Neural cell (in vitro differentiated cells): ENCODE measurements around the gene PRKAR1A. TPM values are rescaled to one million over a fixed set of nuclear protein-coding genes. Genes with fewer than 3 reads are reported as not detected.
A peak's percentile ranks its signal among the peaks of the same experiment; 100 is the strongest.

Experiments used
- H2AFZ ChIP-seq: fragments of 200-600, 300-800 bp; sonication (generic), shearing (Covaris generic); 2 replicates; pipeline ENCODE4 v1.6.0; 2014; ENCODE audit warnings: low read depth, mild to moderate bottlenecking, antibody characterized with exemption, low read length, moderate library complexity
- H3F3A ChIP-seq: fragments of 200-600 bp; shearing (Covaris generic); 2 replicates; pipeline ENCODE4 v1.6.1; 2016; ENCODE audit warnings: mild to moderate bottlenecking, moderate library complexity, mixed read lengths, antibody characterized with exemption, low read length; ENCODE audit not compliant: insufficient read depth, poor library complexity, severe bottlenecking
- H3K27ac ChIP-seq: fragments of 200-600, 300-800 bp; sonication (generic), shearing (Covaris generic); 2 replicates; pipeline ENCODE4 v1.5.1; 2014; ENCODE audit warnings: mild to moderate bottlenecking, low read length, moderate library complexity
- H3K27me3 ChIP-seq: fragments of 300-800, 200-600 bp; sonication (generic), shearing (Covaris generic); 2 replicates; pipeline ENCODE4 v1.6.0; 2014; ENCODE audit warnings: mild to moderate bottlenecking, low read depth, low read length, moderate library complexity; ENCODE audit not compliant: insufficient read depth
- H3K36me3 ChIP-seq: fragments of 300-800, 200-600 bp; sonication (generic), shearing (Covaris generic); 2 replicates; pipeline ENCODE4 v1.5.1; 2014; ENCODE audit warnings: mild to moderate bottlenecking, antibody characterized with exemption, low read length, moderate library complexity; ENCODE audit not compliant: insufficient read depth
- H3K4me2 ChIP-seq: fragments of 300-800, 200-600 bp; sonication (generic), shearing (Covaris generic); 2 replicates; pipeline ENCODE4 v1.6.0; 2014; ENCODE audit warnings: mild to moderate bottlenecking, low read length
- H3K4me3 ChIP-seq: fragments of 300-800, 200-600 bp; sonication (generic), shearing (Covaris generic); 2 replicates; pipeline ENCODE4 v1.5.1; 2014; ENCODE audit warnings: mild to moderate bottlenecking, low read length, moderate library complexity
- H3K79me2 ChIP-seq: fragments of 200-600 bp; shearing (Covaris generic); replicated peaks from 2 replicates; pipeline ENCODE4 v1.6.0; 2014; ENCODE audit warnings: mild to moderate bottlenecking, low read length, moderate library complexity; ENCODE audit not compliant: insufficient read depth
- H3K9ac ChIP-seq: fragments of 300-800, 200-600 bp; sonication (generic), shearing (Covaris generic); 2 replicates; pipeline ENCODE4 v1.6.1; 2016; ENCODE audit warnings: mild to moderate bottlenecking, low read length, mixed read lengths
- H3K9me2 ChIP-seq: fragments of 200-600 bp; shearing (Covaris generic); 2 replicates; pipeline ENCODE4 v1.6.1; 2016; ENCODE audit warnings: mild to moderate bottlenecking, low read length, mixed read lengths; ENCODE audit not compliant: insufficient read depth
- H3K9me3 ChIP-seq: fragments of 200-600, 300-800 bp; sonication (generic), shearing (Covaris generic); 2 replicates; pipeline ENCODE4 v1.6.1; 2016; ENCODE audit warnings: mild to moderate bottlenecking, mixed run types, low read length, moderate library complexity, mixed read lengths
- H4K20me1 ChIP-seq: fragments of 200-600 bp; shearing (Covaris generic); 2 replicates; pipeline ENCODE4 v1.6.1; 2016; ENCODE audit warnings: mild to moderate bottlenecking, mixed run types; ENCODE audit not compliant: insufficient read depth
- EP300 ChIP-seq: fragments of 450-650 bp; conservative IDR thresholded peaks from 2 replicates; pipeline ENCODE4 v1.6.1; 2014; ENCODE audit warnings: antibody characterized with exemption, mild to moderate bottlenecking, moderate library complexity; ENCODE audit not compliant: poor library complexity, severe bottlenecking
- EZH2 ChIP-seq: fragments of 200-600, 300-800 bp; shearing (Covaris generic), sonication (generic); IDR thresholded peaks from 2 replicates; pipeline ENCODE4 v1.6.1; 2014; ENCODE audit warnings: antibody characterized with exemption, low read length, borderline replicate concordance, mild to moderate bottlenecking; ENCODE audit not compliant: insufficient read depth, poor library complexity, severe bottlenecking
- MXI1 ChIP-seq: fragments of 450-650 bp; conservative IDR thresholded peaks from 2 replicates; pipeline ENCODE4 v1.6.1; 2014; ENCODE audit warnings: antibody characterized with exemption, mild to moderate bottlenecking; ENCODE audit not compliant: poor library complexity, severe bottlenecking
- POLR2AphosphoS5 ChIP-seq: IDR thresholded peaks from 2 replicates; pipeline ENCODE4 v1.6.1; 2012
- RAD21 ChIP-seq: fragments of 450-650 bp; conservative IDR thresholded peaks from 2 replicates; pipeline ENCODE4 v1.6.1; 2014; ENCODE audit warnings: antibody characterized with exemption, mild to moderate bottlenecking, moderate library complexity
- REST ChIP-seq: IDR thresholded peaks from 2 replicates; pipeline ENCODE4 v1.6.1; 2012; ENCODE audit warnings: borderline replicate concordance
- SMC3 ChIP-seq: fragments of 450-650 bp; conservative IDR thresholded peaks from 2 replicates; pipeline ENCODE4 v1.6.1; 2014; ENCODE audit warnings: antibody characterized with exemption, mild to moderate bottlenecking, moderate library complexity; ENCODE audit not compliant: poor library complexity
- TAF1 ChIP-seq: IDR thresholded peaks from 2 replicates; pipeline ENCODE4 v1.6.1; 2012; ENCODE audit warnings: low read depth
- polyA plus RNA-seq: library from polyadenylated mRNA; depleted of rRNA; stranded (reverse); fragments of >200 nt; gene quantifications from 2 replicates; pipeline ENCODE4 v1.2.3, GENCODE V29; 2014
- TF ChIP-seq, protein P1 (sequence below): fragments of 450-650 bp; IDR thresholded peaks from 2 replicates; pipeline ENCODE4 v1.5.1; 2014; ENCODE audit warnings: antibody characterized with exemption, mild to moderate bottlenecking, moderate library complexity; ENCODE audit not compliant: poor library complexity, severe bottlenecking

PRKAR1A gene
- polyA plus RNA-seq, 1 donor from 2014 or later: 539 TPM

DNA sequence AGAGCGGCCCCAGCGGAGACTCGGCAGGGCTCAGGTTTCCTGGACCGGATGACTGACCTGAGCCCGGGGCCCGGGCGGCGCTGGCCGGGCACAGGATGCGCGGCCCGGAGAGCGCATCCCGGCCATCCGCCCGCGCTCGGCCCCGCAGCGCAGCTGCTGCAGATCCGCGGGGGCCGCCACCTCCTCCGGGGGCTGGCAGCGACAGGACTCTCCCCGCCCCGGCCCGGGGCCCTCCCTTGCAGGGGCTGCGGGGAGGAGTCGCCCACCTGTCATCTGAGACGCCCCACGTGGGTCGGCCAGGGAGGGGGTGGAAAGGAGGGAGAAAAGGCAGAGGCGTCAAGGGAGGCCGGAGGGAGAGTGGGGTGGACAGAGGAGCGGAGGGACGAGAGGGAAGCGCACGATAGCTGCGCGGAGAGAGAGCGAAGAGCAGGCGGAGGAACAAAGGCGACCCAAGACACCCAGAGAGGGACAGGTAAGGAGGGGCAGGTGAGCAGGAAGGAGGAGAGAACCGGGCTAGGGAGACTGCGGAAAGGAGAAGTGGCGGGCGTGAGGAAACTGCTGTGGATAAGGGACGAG, 471 bp upstream of the PRKAR1A start:
- Histone ChIP-seq H3F3A (no peaks in the 10 kb centered on the region), H3K9me2 (no peaks in the 10 kb centered on the region), H3K9me3 (no peaks in the 10 kb centered on the region), H2AFZ (peak overlapping the region; percentile 86), H3K79me2 (peaks cover 43% of the 10 kb centered on the region), H4K20me1 (peaks cover 18% of the 10 kb centered on the region), H3K36me3 (peaks cover 2% of the 10 kb centered on the region), H3K9ac (peak overlapping the region; percentile 99), H3K4me2 (peak overlapping the region; percentile 87), H3K27me3 (no peaks in the 10 kb centered on the region), H3K4me3 (peak overlapping the region; percentile 93), H3K27ac (peak overlapping the region; percentile 100)
- TF ChIP-seq SMC3 (peak; percentile 9), RAD21 (no peak), EZH2 (no peak), EP300 (peak; percentile 70), REST (peak; percentile 86), MXI1 (peak; percentile 64), POLR2AphosphoS5 (peak; percentile 76), TAF1 (peak; percentile 73)
- TF ChIP-seq, protein P1, sequence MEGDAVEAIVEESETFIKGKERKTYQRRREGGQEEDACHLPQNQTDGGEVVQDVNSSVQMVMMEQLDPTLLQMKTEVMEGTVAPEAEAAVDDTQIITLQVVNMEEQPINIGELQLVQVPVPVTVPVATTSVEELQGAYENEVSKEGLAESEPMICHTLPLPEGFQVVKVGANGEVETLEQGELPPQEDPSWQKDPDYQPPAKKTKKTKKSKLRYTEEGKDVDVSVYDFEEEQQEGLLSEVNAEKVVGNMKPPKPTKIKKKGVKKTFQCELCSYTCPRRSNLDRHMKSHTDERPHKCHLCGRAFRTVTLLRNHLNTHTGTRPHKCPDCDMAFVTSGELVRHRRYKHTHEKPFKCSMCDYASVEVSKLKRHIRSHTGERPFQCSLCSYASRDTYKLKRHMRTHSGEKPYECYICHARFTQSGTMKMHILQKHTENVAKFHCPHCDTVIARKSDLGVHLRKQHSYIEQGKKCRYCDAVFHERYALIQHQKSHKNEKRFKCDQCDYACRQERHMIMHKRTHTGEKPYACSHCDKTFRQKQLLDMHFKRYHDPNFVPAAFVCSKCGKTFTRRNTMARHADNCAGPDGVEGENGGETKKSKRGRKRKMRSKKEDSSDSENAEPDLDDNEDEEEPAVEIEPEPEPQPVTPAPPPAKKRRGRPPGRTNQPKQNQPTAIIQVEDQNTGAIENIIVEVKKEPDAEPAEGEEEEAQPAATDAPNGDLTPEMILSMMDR: peak; percentile 25

DNA sequence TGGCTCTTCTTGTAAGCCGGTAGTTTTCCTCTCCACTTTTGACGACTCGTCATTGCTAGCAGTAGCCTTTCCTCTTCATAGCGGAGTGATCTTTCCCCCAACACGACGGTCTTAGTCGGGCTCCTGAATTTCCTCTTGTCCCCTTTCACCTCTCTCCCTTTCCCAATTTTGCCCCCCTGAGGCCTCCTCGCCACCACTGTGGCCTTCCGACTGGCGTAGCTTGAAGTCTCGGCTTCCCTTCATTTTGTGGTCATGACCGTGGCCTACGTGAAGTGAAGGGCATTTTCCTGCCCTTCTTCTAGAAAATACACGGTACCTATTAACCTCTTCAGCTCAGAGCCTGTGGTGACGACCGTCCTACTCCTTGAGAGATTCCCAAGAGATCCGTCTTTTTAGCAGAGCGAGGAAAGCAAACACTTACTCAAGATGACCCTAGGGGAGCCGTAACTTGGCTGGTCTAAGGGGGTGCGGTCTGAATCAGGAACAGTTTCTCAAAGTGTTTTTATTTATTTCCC, 787 bp downstream of the PRKAR1A start:
- no peaks in the 10 kb centered on the region for H3K9me3 ChIP-seq
- peak overlapping the region; percentile 99 for H3K9ac ChIP-seq
- no peak for TF ChIP-seq RAD21
- TF ChIP-seq EP300: no peak
- no peak for TF ChIP-seq EZH2
- TF ChIP-seq TAF1: no peak
- TF ChIP-seq POLR2AphosphoS5: peak; percentile 32
- no peak for TF ChIP-seq REST
- TF ChIP-seq SMC3: no peak
- TF ChIP-seq MXI1: no peak
- TF ChIP-seq, protein P1: no peak
- H3K4me3 ChIP-seq: peak overlapping the region; percentile 93
- H3K79me2 ChIP-seq: peaks cover 50% of the 10 kb centered on the region
- peaks cover 21% of the 10 kb centered on the region for H4K20me1 ChIP-seq
- no peaks in the 10 kb centered on the region for H3K9me2 ChIP-seq
- H3K36me3 ChIP-seq: peaks cover 9% of the 10 kb centered on the region
- H3K4me2 ChIP-seq: peak overlapping the region; percentile 97
- no peaks in the 10 kb centered on the region for H3K27me3 ChIP-seq
- no peaks in the 10 kb centered on the region for H3F3A ChIP-seq
- peak overlapping the region; percentile 100 for H3K27ac ChIP-seq
- H2AFZ ChIP-seq: peak overlapping the region; percentile 46
